DMS 273 (cell line): ENCODE measurements around the gene RAB7B.
A peak's percentile ranks its signal among the peaks of the same experiment; 100 is the strongest.
"Not testable (repeated sequence)": the region's sequence is repeated elsewhere in the genome, so short reads cannot be mapped to it uniquely, and the experiment has no call there.

Experiments
- DNase-seq: peaks from one replicate; lab custom pipeline; 2025; ENCODE audit not compliant: unreplicated experiment; lab: John Stamatoyannopoulos, UW

Gene RAB7B

GRCh38 chr1:205998457-205999241, 4.5 kb downstream of the RAB7B start:
- DNase-seq: no peak

DNA sequence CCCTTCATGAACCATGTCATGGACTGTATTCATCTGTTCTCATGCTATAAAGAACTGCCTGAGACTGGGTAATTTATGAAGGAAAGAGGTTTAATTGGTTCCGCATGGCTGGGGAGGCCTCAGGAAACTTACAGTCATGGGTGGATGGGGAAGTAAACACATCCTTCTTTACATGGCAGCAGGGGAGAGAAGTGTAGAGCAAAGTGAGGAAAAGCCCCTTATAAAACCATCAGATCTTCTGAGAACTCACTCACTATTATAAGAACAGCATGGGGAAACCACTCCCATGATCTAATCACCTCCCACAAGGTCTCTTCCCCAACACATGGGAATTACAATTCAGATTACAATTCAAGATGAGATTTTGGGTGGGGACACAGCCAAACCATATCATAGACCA, 6.6 kb downstream of the RAB7B start:
- not testable (repeated sequence) for DNase-seq

DNA sequence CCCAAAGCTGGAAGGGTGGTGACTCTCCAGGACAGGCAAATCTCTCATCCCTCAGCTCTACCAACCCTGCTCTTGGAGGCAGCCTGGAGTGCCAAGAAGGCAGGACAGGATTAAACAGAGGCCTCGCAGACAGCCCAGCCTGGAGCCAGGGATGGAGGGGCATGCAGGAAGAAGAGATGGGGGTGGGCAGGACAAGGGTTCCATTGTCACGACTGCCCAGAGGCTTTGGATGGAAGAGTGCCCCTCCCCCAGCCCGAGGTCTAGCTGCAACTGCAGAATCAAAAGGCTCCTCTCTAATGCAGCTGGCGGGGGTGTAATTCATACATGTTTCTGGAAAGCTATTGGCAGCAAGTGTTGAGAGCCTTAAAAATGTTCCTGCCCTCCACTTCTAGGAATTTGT, 8.8 kb downstream of the RAB7B start:
- DNase-seq: no peak

DNA sequence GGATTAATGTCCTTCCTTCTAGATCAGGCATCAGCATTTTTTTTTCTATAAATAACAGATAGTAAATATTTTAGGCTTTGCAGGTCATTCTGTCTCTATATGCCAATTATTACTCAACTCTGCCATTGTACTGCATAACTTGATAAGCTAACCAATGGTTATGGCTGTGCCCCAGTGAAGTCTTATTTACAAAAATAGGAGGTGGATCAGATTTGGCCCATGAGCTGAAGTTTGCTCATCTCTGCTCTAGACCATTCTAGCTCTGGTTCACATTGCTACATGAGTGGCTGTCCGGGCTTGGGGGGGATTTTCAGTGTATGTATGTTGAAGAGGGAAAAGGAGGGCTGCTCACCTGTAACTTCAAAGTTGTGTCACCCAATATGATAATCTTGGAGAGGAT, 10.1 kb downstream of the RAB7B start:
- DNase-seq: no peak

- DNase-seq: no peak
Observed at GRCh38 chr1:205992218-205992882, 10.8 kb downstream of the RAB7B start.

DNA sequence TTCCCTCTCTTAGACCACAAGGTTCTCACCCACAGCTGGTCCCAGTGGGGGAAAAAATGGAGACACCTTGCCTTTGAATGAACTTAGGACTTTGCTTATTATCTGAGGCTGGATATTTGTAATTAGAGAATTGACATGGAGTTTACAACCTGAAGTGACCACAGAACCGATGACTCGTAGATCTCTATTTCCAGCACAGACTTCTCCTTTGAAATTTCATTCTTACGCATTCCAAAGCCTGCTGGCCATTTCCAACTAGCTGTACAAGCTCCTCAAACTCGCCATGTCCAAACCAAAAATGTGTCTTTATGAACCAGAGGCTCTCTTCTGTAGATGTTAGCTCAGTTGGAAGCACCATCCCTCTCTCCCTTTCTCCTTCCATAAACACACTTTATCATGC, 12.0 kb downstream of the RAB7B start:
- DNase-seq: no peak

DNA sequence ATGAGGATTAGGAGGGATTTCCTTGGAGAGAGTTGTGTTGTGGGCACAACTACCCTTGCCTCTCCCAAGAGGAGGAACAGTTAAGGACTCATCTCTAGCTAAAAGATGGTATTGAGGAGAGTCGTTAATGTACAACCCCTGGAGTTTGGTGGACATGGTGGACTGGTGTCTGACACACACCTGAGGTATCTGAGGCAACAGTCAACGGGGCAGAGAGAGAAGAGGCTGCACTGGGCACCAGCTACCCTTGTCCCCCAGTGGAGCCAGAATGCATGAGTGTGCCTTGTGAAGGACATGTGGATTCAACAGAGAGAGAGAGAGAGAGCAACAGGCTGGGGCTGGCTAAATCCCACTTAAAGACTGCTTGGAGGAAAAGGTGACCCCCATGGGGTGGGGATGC, 13.0 kb downstream of the RAB7B start:
- no peak for DNase-seq

- DNase-seq: no peak
Observed at GRCh38 chr1:205989786-205990185, 13.4 kb downstream of the RAB7B start.

GRCh38 chr1:205988585-205988995, 14.6 kb downstream of the RAB7B start:
- no peak for DNase-seq

- DNase-seq: no peak
Observed at GRCh38 chr1:205986861-205987260, 16.3 kb downstream of the RAB7B start.

GRCh38 chr1:205986292-205986691, 16.9 kb downstream of the RAB7B start:
- peak; percentile 17 for DNase-seq

- no peak for DNase-seq
Observed at GRCh38 chr1:205985330-205986005, 17.7 kb downstream of the RAB7B start.

DNA sequence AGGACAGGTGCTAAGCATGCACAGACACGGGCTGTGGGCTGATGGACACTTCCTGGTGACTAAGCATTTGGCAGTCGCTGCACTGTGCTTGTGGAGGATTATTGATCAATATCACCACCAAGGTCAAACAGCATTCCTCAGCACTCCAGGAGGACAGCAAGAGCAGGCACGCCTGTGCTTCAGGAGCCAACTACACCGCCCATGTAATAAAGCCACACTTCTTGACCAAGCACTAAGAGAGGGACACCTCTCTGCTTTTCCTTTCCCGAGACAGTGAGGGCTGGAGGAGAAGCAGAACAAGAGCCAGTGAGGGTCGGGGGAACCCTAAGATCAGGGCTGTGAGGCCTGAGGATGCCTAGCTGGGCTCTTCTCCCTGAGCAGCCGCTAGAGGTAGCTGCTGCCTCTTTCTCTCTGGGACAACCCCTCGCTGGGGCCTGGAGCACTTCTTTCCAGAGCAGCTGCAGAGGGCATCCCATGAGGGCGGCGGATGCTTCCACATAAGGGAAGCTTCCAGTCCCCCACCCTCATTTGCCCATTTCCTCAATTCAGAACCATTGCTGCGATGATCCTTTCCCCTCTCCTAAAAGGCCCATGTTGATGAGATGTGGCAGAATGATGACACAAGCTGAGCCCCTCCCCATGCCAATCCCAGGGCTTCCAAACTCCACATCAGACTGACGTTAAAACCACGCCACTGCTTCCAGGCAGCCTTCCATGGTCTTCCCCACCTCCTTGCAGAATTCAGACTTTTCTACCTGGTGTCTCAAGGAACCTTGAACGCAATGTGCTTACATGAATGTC, 19.1 kb downstream of the RAB7B start:
- DNase-seq: peak; percentile 81

DNA sequence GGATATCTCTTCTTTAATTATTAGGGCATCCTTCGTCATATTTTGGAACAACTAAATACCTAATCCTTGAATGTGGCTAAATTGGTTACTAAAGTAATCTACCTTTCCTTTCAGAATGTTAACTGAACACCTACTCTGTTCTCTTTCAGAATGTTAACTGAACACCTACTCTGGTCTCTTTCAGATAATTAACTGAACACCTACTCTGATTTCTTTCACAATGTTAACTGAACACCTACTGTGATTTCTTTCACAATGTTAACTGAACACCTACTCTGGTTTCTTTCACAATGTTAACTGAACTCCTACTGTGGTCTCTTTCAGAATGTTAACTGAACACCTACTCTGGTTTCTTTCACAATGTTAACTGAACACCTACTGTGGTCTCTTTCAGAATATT, 21.9 kb downstream of the RAB7B start:
- no peak for DNase-seq

DNA sequence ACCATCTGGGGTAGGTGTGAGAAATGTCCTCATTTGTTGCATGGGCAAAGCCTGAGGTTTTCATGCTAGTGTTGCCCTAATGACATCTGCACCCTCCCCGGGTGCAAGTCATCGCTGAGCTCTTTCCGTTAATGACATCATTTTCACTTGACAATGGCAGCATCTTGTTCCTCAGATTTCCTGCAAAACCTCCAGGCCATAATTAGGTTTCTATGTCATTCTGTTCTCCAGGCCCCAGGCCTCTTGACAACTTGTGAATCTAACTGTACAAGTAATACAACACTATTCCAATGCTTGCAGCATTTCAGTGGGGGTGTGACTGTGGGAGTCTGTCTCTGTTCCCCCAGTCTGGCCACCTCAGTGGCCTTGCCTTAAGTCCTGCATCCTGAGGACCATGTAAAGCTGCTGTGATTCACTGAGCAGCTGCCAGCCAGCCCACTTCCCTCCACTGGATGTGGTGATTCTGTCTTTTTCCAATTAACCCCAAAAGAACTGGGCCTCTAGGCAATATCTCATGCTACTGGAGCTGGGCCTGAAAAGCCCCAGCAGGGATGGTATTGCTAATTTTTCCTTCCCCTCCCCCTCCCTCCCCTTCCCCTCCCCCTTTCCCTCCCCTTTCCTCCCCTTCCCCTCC, 22.8 kb downstream of the RAB7B start:
- DNase-seq: no peak

DNA sequence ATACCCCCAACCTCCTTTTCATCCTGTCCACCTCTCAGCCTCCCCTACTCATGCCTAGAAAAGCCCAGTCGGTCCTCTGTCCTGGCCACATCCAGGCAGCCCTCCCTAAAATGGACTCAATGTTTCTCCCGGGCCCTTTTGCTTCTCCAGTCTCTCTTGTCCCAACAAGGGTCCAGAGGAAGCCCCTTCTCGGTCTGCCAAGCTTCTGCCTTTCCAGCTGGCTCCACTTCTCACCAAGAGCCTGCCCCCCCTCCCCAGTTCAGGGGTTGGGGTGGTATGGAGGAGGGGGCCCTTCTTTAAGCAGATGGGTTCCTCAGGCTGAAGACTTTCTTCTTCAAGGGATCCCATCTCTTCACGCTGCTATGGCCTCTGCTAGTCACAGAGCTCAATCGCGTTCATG, 23.9 kb downstream of the RAB7B start:
- DNase-seq: no peak

GRCh38 chr1:205978676-205979075, 24.5 kb downstream of the RAB7B start:
- DNase-seq: no peak

DNA sequence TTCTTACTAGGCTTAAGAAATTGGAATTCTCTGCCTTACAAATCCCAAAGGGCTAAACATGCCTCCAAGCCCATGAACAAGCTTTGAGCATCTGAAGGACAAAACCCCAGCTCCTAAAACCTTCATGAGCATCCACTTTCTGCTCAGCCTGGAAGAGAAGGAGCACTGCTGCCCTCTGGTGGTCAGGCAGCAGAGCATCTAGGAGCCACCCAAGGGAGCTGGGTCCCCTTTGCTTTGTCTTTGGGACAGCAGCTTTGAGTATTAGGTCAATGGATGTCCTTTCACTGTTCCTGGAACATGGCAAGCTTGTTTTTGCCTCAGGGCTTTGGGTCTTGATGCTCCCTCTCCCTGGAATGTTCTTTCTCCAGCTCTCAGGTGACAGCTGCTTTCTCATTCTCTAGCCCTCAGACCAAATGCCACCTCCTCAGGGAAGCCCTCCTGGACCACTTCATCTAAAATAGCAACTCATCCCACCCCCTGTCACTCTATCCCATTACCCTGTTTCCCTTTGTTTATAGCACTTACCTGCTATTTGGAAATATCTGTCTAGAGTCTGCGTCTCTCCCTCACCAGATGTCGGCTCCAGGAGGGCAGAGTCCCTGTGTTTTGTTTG, 25.7 kb downstream of the RAB7B start:
- peak; percentile 91 for DNase-seq

DNA sequence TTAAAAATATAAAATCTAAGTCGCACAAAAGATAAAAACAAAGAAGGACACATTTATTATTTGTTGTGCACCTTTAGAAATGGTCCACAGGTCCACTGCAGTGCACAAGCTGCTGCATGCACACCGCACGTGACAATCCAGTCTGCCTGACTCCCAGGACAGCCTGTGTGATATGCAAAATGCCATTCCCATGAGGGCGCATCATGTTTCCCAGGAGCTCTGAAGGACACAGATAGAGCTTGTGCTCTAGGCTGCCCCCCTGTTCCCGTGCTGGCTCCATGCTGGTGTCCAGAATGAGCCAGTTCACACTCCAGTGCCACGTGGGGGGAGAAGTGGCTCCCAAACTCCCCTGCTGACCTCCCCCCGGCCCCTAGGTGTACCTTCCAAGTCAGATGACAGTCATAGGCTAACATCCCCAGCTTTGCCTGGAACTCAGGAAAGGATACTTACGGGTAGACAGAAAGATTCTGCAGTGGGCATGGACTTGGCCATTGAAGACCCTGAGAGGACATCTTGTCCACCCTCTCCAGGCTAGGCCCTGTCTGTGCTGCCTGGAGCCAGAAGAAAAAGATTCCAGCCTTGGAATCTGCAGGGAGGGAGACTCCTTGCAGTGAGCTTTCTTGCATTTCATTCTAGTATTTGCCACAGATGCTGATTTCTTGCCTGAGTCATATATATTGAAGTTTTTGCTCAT, 26.3 kb downstream of the RAB7B start:
- DNase-seq: peak; percentile 80

DNA sequence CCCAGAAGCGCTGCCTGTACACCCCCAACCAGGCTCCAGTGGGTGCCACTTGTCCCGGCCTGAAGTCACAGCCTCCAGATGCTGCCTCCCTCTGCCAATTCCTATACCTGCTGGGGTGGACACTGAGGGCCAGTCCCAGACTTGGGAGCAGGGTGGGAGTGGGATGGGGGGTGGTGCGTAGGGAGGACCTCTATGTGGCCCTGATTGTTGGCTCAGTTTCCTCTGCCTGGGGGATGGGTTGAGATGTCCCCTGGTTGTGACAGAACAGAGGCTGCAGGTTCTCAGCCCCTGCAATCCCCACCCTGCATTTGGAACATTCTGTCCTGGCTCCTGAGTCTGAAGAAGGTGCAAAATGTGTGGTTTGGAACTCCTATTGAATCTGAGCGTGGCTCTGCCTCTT, 27.2 kb downstream of the RAB7B start:
- DNase-seq: no peak
